SK-N-SH treated with all-trans-retinoic acid at 6 μM for 48 hours (cell line): Measurements from ENCODE around the gene TNFRSF25.

Experiments used
- ATAC-seq: fragments of 200-7000 bp; cut with Tn5 transposase; 3 replicates; pipeline ENCODE4 v1.9.1; 2020; ENCODE audit warnings: mild to moderate bottlenecking, moderate library complexity
- ARNTL ChIP-seq: fragments of 450-650 bp; formaldehyde crosslinking; IDR thresholded peaks from 2 replicates; pipeline ENCODE4 v1.5.0; 2020; ENCODE audit warnings: low read depth, mild to moderate bottlenecking, moderate library complexity, borderline replicate concordance
- BACH2 ChIP-seq: fragments of 250-450 bp; sonication (Bioruptor Pico); IDR thresholded peaks from 2 replicates; pipeline ENCODE4 v1.9.0; 2021; ENCODE audit warnings: mild to moderate bottlenecking, borderline replicate concordance
- CREB5 ChIP-seq: fragments of 250-450 bp; sonication (Bioruptor Pico); IDR thresholded peaks from 2 replicates; pipeline ENCODE4 v1.5.1; 2020; ENCODE audit warnings: low read depth, mild to moderate bottlenecking, moderate library complexity
- CSDC2 ChIP-seq: fragments of 250-450 bp; sonication (Bioruptor Pico); IDR thresholded peaks from 2 replicates; pipeline ENCODE4 v1.5.0; 2020; ENCODE audit warnings: mild to moderate bottlenecking, moderate library complexity
- ESRRG ChIP-seq: fragments of 250-450 bp; sonication (Bioruptor Pico); IDR thresholded peaks from 2 replicates; pipeline ENCODE4 v1.6.1; 2021; ENCODE audit warnings: mild to moderate bottlenecking
- GLIS3 ChIP-seq: fragments of 250-450 bp; sonication (Bioruptor Pico); IDR thresholded peaks from 2 replicates; pipeline ENCODE4 v1.5.0; 2020; ENCODE audit warnings: mild to moderate bottlenecking, moderate library complexity
- ISL1 ChIP-seq: fragments of 250-450 bp; sonication (Bioruptor Pico); IDR thresholded peaks from 2 replicates; pipeline ENCODE4 v2.1.2; 2022; ENCODE audit warnings: mild to moderate bottlenecking, moderate library complexity
- PATZ1 ChIP-seq: fragments of 250-450 bp; sonication (Bioruptor Pico); IDR thresholded peaks from 2 replicates; pipeline ENCODE4 v1.8.0; 2020; ENCODE audit warnings: mild to moderate bottlenecking, moderate library complexity, borderline replicate concordance
- RARB ChIP-seq: fragments of 250-450 bp; sonication (Bioruptor Pico); IDR thresholded peaks from 2 replicates; pipeline ENCODE4 v1.8.0; 2021; ENCODE audit warnings: mild to moderate bottlenecking, moderate library complexity
- SNAI2 ChIP-seq: fragments of 250-450 bp; sonication (Bioruptor Pico); IDR thresholded peaks from 2 replicates; pipeline ENCODE4 v1.5.0; 2020; ENCODE audit warnings: mild to moderate bottlenecking, moderate library complexity
- TOX ChIP-seq: fragments of 250-450 bp; sonication (Bioruptor Pico); IDR thresholded peaks from 2 replicates; pipeline ENCODE4 v1.8.0; 2021; ENCODE audit warnings: mild to moderate bottlenecking, moderate library complexity, borderline replicate concordance
- TSHZ2 ChIP-seq: fragments of 250-450 bp; sonication (Bioruptor Pico); IDR thresholded peaks from 2 replicates; pipeline ENCODE4 v1.5.0; 2020; ENCODE audit warnings: mild to moderate bottlenecking, moderate library complexity
- ZC3H10 ChIP-seq: fragments of 250-450 bp; sonication (Bioruptor Pico); IDR thresholded peaks from 2 replicates; pipeline ENCODE4 v1.5.1; 2021; ENCODE audit warnings: mild to moderate bottlenecking, moderate library complexity
- ZFP3 ChIP-seq: fragments of 250-450 bp; sonication (Bioruptor Pico); IDR thresholded peaks from 2 replicates; pipeline ENCODE4 v1.5.0; 2020; ENCODE audit warnings: mild to moderate bottlenecking, moderate library complexity
- ZFP30 ChIP-seq: fragments of 450-650 bp; formaldehyde crosslinking; IDR thresholded peaks from 2 replicates; pipeline ENCODE4 v1.5.0; 2022; ENCODE audit warnings: mild to moderate bottlenecking, moderate library complexity
- ZNF70 ChIP-seq: fragments of 450-650 bp; formaldehyde crosslinking; IDR thresholded peaks from 2 replicates; pipeline ENCODE4 v1.5.0; 2020; ENCODE audit warnings: mild to moderate bottlenecking, moderate library complexity
- ZNF8 ChIP-seq: fragments of 450-650 bp; formaldehyde crosslinking; IDR thresholded peaks from 2 replicates; pipeline ENCODE4 v1.5.0; 2020; ENCODE audit warnings: mild to moderate bottlenecking, moderate library complexity
- TF ChIP-seq, protein P1 (sequence below): fragments of 250-450 bp; sonication (Bioruptor Pico); IDR thresholded peaks from 2 replicates; pipeline ENCODE4 v1.8.0; 2021; ENCODE audit warnings: low read depth, mild to moderate bottlenecking, moderate library complexity, borderline replicate concordance
- TF ChIP-seq, protein P2 (sequence below): fragments of 250-450 bp; sonication (Bioruptor Pico); IDR thresholded peaks from 2 replicates; pipeline ENCODE4 v1.5.1; 2021; ENCODE audit warnings: mild to moderate bottlenecking, moderate library complexity

TNFRSF25 gene

GRCh38 chr1:6483761-6484117 is 17.8 kb upstream of the TNFRSF25 start:
- no peak for ATAC-seq
- no peak for TF ChIP-seq ZFP30 (CRISPR knock-in tag)
- no peak for TF ChIP-seq PATZ1 (CRISPR knock-in tag)
- TF ChIP-seq TOX: no peak
- no peak for TF ChIP-seq RARB
- no peak for TF ChIP-seq ZC3H10 (CRISPR knock-in tag)
- no peak for TF ChIP-seq TSHZ2

DNA sequence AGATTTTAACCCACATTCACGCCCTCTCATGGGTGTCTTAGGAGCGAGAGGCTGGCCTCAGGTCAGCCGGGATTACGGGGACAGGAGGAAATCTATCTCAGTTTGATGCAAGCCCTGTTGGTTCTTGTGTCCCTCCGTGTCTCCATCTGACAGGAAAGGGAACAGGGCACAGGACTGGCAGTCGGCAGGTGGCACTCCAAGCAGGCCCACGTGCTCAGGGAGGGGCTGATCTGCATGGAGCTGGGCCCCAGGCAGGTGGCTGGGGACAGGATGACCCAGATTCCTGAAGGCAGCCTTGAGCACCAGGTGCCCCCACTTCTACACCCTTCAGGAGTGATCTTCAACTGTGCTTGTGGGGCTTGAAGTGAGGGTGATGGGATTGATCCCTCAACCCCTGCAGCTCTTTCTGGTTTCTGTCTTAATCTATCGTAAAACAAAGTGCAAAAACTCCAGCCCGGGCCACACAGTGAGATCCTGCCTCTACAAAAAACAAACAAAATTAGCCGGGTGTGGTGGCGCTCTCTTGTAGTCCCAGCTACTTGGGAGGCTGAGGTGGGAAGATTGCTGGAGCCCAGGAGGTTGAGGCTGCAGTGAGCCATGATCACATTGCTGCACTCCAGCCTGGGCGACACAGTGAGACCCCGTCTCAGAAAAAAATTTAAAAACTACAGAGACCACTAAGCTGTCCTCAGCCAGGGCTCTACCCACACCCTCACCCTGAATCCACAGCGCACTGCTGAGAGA is 17.2 kb upstream of the TNFRSF25 start:
- TF ChIP-seq ISL1 (CRISPR knock-in tag) (no peak), SNAI2 (no peak), GLIS3 (no peak)
- no peak for ATAC-seq

GRCh38 chr1:6481820-6482219 is 15.8 kb upstream of the TNFRSF25 start:
- no peak for TF ChIP-seq SNAI2
- TF ChIP-seq TOX: no peak
- TF ChIP-seq ZNF70 (CRISPR knock-in tag): no peak
- TF ChIP-seq ZC3H10 (CRISPR knock-in tag): no peak
- TF ChIP-seq ARNTL: no peak
- TF ChIP-seq, protein P1, sequence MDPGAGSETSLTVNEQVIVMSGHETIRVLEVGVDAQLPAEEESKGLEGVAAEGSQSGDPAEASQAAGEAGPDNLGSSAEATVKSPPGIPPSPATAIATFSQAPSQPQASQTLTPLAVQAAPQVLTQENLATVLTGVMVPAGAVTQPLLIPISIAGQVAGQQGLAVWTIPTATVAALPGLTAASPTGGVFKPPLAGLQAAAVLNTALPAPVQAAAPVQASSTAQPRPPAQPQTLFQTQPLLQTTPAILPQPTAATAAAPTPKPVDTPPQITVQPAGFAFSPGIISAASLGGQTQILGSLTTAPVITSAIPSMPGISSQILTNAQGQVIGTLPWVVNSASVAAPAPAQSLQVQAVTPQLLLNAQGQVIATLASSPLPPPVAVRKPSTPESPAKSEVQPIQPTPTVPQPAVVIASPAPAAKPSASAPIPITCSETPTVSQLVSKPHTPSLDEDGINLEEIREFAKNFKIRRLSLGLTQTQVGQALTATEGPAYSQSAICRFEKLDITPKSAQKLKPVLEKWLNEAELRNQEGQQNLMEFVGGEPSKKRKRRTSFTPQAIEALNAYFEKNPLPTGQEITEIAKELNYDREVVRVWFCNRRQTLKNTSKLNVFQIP (CRISPR knock-in tag): no peak
- TF ChIP-seq, protein P2, sequence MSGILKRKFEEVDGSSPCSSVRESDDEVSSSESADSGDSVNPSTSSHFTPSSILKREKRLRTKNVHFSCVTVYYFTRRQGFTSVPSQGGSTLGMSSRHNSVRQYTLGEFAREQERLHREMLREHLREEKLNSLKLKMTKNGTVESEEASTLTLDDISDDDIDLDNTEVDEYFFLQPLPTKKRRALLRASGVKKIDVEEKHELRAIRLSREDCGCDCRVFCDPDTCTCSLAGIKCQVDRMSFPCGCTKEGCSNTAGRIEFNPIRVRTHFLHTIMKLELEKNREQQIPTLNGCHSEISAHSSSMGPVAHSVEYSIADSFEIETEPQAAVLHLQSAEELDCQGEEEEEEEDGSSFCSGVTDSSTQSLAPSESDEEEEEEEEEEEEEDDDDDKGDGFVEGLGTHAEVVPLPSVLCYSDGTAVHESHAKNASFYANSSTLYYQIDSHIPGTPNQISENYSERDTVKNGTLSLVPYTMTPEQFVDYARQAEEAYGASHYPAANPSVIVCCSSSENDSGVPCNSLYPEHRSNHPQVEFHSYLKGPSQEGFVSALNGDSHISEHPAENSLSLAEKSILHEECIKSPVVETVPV (CRISPR knock-in tag): no peak
- TF ChIP-seq CREB5 (CRISPR knock-in tag): no peak
- no peak for TF ChIP-seq ESRRG (CRISPR knock-in tag)
- TF ChIP-seq PATZ1 (CRISPR knock-in tag): no peak
- no peak for TF ChIP-seq TSHZ2
- no peak for TF ChIP-seq CSDC2 (CRISPR knock-in tag)
- TF ChIP-seq ZNF8: no peak
- no peak for TF ChIP-seq ISL1 (CRISPR knock-in tag)
- TF ChIP-seq BACH2: no peak
- TF ChIP-seq RARB: no peak
- TF ChIP-seq ZFP3 (CRISPR knock-in tag): no peak

More at GRCh38 chr1:6481820-6482219, 15.8 kb upstream of the TNFRSF25 start:
- ATAC-seq: no peak
